GM12865 (cell line): ENCODE measurements around the gene PTPRN2.

Source experiments
- DNase-seq: peaks from one replicate; pipeline ENCODE4 v3.0.0; 2010; ENCODE audit warnings: low read depth
- H3K4me3 ChIP-seq: 2 replicates; pipeline ENCODE4 v1.5.1; 2011; ENCODE audit warnings: mild to moderate bottlenecking, low read depth, low read length, control low read depth
- CTCF ChIP-seq: IDR thresholded peaks from 2 replicates; pipeline ENCODE4 v1.5.1; 2011; ENCODE audit warnings: low read length, control low read depth, low read depth, inconsistent platforms; ENCODE audit not compliant: insufficient read depth; ENCODE audit errors: missing control alignments

The PTPRN2 gene

GRCh38 chr7:157690058-157690832 lies 897.4 kb downstream of the PTPRN2 start:
- no peak for TF ChIP-seq CTCF
- H3K4me3 ChIP-seq: no peak overlapping the region
- no peak for DNase-seq

- DNase-seq: no peak
- TF ChIP-seq CTCF: no peak
- no peak overlapping the region for H3K4me3 ChIP-seq
These were observed 898.2 kb downstream of the PTPRN2 start for GRCh38 chr7:157689269-157690057.

DNA sequence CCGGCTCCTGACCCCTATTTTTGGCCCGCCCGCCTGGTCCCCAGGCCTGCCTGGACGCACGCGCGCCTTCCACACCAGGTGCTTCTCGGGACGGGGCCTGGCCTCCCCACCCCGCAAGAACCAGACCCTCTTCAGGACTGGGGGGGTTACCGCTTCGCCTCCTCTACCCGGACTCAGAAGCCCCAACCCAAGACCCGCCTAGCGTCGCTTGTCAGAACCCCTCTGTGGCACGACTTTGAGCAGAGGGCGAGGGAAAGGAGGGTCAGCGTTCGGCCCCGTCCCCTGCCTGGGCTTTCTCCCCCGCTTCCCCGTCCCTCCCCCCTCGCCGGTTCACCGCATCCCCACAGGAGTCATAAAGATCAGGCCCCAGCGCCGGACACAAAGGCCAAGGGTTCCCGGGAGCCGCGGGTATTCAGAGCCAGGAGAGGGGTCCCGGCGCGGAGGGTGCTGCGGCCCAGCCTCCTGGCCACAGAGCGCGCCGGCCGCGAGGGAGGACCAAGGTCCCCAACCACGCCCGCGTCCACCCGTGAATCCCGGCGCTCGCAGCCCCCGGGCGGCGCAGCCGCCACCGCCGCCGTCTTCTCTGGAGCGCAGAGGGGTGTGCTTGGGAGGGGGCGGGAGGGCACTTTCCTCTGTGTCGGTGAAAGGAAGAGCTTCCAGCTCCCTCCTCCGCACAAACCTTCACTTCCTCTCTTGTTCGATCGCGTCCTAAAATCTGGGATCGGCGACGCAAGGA lies 898.9 kb downstream of the PTPRN2 start:
- no peak for TF ChIP-seq CTCF

GRCh38 chr7:157687845-157688532 lies 899.6 kb downstream of the PTPRN2 start:
- no peak for DNase-seq
- no peak overlapping the region for H3K4me3 ChIP-seq
- TF ChIP-seq CTCF: no peak

More for the DNA sequence above, 898.9 kb downstream of the PTPRN2 start:
- no peak for DNase-seq
- H3K4me3 ChIP-seq: no peak overlapping the region

DNA sequence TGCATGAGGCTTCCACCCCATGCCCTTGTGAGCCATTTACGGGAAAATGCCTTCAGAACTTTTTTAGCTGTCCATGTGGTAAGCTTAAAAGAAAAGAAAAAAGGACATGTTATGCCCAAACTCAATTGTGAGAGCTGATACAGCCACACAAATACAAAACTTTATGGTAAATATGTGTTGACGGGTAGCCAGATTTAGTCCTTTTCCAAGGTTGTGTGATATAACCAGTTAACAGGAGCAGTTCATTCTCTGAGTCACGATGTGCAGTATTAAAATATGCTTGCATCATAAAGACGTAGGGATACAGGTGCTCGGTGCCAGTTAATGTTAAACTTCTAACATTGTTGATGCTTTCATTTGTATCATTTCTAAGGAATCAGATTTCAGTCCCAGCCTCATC lies 900.5 kb downstream of the PTPRN2 start:
- no peak for DNase-seq
- no peak overlapping the region for H3K4me3 ChIP-seq
- TF ChIP-seq CTCF: no peak

- no peak for TF ChIP-seq CTCF
- no peak overlapping the region for H3K4me3 ChIP-seq
- no peak for DNase-seq
These were observed 901.2 kb downstream of the PTPRN2 start for GRCh38 chr7:157686285-157686894.
